Cardiac fibroblast (primary cell): ENCODE results near the gene C6orf89.
"Not testable (repeated sequence)": the region's sequence is repeated elsewhere in the genome, so short reads cannot be mapped to it uniquely, and the experiment has no call there.

ENCODE experiments used
- DNase-seq, 2 donors: peaks; one replicate each; pipeline versions ENCODE4 v3.0.0 to v3.0.0-alpha.2; 2010; ENCODE audit warnings: low read depth in 2 of 2
- H3K4me3 ChIP-seq, 2 donors: replicated peaks in 1 of 2; 1 replicate in 1 of 2; 2 replicates in 1 of 2; pipeline ENCODE4 v1.5.1; 2011; ENCODE audit warnings: low read depth in 2 of 2, low read length in 2 of 2, mild to moderate bottlenecking in 2 of 2, moderate library complexity in 1 of 2
- TF ChIP-seq, protein P1 (sequence below): IDR thresholded peaks from one replicate; pipeline ENCODE4 v1.5.1; 2011; ENCODE audit warnings: low read depth, mild to moderate bottlenecking, low read length, inconsistent platforms

Gene C6orf89

DNA sequence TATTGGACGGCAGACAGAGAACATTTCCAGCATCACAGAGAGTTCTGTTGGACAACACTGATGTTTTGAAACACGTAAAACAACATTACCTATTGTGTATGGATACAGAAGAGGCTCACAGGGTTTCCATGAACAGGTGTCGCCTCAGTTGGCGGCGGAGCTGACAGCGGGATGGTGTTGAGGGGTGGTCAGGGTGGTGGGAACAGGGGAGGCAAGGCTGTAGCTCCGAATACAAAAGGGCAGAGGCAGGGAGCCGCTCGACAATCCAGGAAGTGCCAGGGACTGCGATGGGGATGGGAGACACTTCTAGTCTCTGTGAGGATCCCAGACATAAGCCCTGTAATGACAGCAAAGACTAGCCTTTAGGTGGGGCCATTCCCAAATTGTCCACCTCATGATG is 54.3 kb downstream of the C6orf89 start:
- no peak for DNase-seq
- no peak overlapping the region for H3K4me3 ChIP-seq
- TF ChIP-seq, protein P1, sequence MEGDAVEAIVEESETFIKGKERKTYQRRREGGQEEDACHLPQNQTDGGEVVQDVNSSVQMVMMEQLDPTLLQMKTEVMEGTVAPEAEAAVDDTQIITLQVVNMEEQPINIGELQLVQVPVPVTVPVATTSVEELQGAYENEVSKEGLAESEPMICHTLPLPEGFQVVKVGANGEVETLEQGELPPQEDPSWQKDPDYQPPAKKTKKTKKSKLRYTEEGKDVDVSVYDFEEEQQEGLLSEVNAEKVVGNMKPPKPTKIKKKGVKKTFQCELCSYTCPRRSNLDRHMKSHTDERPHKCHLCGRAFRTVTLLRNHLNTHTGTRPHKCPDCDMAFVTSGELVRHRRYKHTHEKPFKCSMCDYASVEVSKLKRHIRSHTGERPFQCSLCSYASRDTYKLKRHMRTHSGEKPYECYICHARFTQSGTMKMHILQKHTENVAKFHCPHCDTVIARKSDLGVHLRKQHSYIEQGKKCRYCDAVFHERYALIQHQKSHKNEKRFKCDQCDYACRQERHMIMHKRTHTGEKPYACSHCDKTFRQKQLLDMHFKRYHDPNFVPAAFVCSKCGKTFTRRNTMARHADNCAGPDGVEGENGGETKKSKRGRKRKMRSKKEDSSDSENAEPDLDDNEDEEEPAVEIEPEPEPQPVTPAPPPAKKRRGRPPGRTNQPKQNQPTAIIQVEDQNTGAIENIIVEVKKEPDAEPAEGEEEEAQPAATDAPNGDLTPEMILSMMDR = no peak

DNA sequence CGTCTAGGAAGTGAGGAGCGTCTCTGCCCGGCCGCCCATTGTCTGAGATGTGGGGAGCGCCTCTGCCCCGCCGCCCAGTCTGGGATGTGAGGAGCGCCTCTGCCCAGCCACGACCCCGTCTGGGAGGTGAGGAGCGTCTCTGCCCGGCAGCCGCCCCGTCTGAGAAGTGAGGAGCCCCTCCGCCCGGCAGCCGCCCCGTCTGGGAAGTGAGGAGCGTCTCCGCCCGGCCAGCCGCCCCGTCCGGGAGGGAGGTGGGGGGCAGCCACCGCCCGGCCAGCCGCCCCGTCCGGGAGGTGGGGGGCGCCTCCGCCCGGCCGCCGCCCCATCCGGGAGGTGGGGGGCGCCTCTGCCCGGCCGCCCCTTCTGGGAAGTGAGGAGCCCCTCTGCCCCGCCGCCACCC is 55.8 kb downstream of the C6orf89 start:
- H3K4me3 ChIP-seq, DNase-seq: not testable (repeated sequence)

DNA sequence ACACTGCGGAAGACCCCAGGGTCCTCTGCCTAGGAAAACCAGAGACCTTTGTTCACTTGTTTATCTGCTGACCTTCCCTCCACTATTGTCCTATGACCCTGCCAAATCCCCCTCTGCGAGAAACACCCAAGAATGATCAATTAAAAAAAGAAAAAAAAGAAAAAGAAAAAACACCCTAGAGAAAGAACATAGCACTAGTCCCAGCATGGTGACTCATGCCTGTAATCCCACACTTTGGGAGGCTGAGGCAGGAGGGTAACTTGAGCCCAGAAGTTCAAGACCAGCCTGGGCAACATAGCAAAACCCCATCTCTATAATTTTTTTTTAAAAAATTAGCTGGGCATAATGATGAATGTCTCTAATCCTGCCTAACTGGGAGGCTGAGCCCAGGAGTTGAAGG is 56.6 kb downstream of the C6orf89 start:
- DNase-seq, H3K4me3 ChIP-seq: not testable (repeated sequence)

DNA sequence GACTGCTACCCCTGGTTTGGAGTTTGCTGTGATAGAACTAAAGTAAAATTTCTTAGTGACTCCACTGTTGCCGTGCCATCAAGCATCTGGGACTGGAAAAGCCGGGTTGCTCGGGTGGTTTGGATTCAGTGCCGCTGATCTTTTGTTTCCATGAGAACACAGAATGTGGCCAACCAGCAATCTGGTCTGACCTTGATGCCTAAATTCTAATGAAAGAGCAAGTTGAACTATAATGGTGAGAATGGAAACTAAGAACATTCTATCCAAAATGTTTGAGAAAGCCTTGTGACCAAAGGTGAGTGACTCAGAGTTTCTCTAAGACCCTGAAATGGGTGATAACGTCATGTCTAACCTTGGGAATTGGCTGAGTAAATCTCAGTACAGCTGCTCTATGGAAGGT is 58.9 kb downstream of the C6orf89 start:
- TF ChIP-seq, protein P1 = no peak
- no peak overlapping the region for H3K4me3 ChIP-seq
- DNase-seq = no peak

DNA sequence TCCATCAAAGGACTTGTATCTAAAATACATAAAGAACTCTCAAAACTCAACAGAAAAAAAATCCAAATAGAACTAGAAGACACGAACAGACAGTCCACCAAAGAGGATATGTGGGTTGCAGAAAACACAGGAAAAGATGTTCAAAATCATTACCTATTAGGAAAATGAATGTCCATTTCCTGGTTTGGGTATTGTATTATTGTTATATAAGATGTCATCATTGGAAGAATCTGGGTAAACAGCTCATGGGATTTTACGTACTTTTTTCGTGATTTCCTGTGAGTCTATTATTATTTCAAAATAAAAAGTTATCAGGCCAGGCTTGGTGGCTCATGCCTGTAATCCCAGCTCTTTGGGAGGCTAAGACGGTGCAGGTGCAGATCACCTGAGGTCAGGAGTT is 59.5 kb downstream of the C6orf89 start:
- no peak overlapping the region for H3K4me3 ChIP-seq
- TF ChIP-seq, protein P1 = no peak
- no peak for DNase-seq

DNA sequence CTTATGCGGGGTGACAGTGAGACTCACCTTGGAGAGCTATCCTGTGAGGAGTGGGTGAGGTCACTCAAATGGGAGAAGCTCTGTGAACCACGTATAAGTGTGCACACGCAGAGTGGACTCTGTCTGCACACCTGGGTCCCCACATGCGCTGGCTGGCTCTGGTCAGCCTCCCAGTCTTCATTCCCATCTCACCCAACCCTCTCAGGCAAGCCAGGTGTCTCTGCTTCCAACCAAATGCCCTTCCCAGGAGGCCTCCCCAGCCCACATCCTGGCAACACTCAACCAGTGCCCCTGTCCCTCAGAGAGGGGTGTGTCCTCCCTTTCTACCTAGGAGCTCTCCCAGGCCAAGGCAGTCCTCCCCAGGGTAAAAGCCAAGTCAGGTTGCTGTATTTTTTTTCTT is 60.8 kb downstream of the C6orf89 start:
- H3K4me3 ChIP-seq = no peak overlapping the region
- TF ChIP-seq, protein P1 = no peak
- DNase-seq = no peak

DNA sequence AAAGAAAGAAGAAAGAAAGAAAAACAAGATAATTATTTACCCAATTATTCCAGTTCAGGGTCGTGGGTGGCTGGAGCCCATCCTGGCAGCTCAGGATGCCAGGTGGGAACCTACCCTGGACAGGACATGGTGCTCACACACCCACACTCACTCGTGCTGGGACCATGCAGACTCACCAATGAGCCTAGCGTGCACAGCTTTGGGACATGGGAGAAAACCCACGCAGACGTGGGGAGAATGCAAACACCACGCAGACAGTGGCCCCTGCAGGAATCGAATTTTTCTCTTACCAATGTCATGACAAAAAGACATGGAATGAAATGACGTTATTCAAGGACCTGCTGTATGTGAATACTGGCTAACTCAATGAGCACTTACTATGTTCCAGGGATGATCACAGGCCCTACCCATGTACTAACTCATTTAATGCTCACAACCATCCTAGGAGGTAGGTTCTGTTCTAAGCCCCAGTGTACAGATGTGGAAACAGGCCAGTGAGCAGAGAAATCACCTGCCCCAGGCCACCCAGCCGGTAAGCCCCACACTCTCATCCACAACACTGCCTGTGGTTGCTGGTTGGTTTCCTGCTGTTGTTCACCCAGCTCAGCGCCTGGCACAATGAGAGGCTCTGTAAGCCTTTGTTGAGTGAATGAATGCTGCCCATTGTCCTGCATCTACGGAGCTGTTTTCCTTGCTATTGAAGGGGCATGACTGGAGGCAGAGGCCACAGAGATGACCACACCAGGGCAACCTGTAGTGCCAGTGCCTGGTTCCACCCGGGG is 62.0 kb downstream of the C6orf89 start:
- no peak for DNase-seq
- H3K4me3 ChIP-seq = no peak overlapping the region
- TF ChIP-seq, protein P1 = no peak

DNA sequence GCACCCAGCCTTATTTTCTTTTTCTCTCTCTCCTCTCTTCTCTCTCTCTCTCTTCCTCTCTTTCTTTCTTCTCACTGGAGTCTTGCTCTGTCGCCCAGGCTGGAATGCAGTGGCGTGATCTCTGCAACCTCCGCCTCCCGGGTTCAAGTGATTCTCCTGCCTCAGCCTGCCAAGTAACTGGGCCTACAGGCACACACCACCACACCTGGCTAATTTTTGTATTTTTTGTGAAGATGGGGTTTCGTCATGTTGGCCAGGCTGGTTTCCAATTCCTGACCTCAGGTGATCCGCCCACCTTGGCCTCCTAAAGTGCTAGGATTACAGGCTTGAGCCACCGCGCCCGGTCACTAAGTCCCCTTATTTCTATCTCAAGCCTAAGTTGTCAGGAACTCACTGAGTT is 63.3 kb downstream of the C6orf89 start:
- not testable (repeated sequence) for DNase-seq, H3K4me3 ChIP-seq
